ENCODE measurements around the gene GPR89A.
A peak's percentile ranks its signal among the peaks of the same experiment; 100 is the strongest.
"Not testable (repeated sequence)": the region's sequence is repeated elsewhere in the genome, so short reads cannot be mapped to it uniquely, and the experiment has no call there.

GPR89A gene

DNA sequence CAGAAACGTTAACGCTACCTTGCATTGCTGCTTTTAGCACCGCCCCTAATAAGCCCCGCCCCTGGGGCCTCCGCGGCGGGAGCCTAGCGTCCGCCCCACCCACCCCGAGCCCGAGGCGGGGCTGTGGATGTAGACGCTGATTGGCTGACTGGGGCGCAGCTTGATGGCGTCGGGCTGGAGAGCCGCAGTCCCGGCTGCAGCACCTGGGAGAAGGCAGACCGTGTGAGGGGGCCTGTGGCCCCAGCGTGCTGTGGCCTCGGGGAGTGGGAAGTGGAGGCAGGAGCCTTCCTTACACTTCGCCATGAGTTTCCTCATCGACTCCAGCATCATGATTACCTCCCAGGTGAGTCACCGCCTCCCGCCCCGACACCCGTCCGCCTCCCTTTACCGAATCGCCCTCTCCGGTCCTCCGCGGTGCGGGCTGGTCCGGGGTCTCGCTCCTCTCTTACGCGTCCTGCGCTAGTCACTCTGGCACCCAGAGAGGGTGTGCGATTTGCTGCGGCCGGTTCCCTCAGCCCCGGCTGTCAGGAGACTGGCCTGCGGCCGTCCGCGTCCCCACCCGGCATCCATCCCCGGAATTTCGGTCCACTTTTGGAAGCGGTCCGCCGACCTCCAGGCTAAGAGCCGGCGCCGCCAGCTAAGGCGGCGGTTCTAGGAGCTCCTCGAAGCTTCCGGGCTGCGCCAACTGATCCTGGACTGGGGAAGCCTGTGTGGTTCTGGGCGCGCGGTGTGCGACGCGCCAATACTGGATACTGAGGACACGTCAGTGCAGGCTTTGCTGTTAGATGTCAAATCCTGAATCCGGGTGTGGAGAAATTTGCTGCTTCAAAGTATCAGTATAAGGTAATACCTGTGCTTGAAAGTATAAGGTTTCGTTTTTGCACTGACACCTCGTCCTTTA is at the start of gene GPR89A:
TSS of gene GPR89A (plus strand) at position 156 of the 901 bp plus-strand sequence. CDS start at position 302, 146 bp downstream.
- peak; percentile 83 for DNase-seq (ENCODE audit: extremely low spot score)
- TF ChIP-seq L3MBTL2 (conservative IDR thresholded peaks at IDR 0.05), result peak; percentile 44; the same call in 1 of the 2 replicates
- POLR2A ChIA-PET, CTCF ChIA-PET: not testable (repeated sequence)

DNA sequence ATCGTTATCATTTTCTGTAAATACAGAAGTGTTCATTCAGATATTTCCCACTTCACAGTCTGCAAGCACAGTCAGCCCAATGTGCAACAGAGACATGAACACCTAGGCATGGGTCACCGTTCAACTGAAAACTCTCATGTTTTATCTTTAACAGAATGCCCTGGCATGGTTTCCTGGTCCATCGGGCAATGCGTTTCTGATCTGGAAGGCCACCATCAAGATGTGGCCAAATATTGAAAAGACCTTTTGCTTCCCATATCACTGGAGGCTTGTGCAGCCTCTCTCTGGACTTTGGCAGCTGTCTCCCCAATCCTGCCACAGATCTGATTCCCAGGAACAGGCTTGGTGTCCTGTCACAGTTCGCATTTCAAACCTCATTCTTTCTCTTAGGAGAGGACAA is 21.0 kb upstream of the GPR89A start:
- CTCF ChIA-PET; DNase-seq (ENCODE audit: extremely low spot score); POLR2A ChIA-PET: not testable (repeated sequence)

DNA sequence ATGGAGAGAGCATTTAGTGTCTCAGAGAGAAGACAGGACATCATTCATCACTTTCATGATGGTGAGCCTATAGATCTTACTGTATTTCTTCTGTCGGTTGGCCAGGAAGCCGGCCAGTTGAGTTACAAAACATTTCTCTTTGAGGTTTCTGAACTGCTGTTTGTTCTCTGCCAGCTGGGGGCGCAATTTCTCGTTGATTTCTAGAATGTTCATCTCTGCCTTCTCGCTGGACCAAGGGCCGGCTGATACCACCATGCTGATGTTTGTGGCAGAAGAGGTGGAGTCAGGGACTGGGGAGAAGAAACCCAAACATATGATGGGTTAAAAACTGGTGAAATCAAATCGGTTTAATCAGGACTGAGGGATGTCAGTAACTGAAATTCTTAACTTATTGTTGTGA is 17.0 kb upstream of the GPR89A start:
- DNase-seq (ENCODE audit: extremely low spot score); CTCF ChIA-PET; POLR2A ChIA-PET: not testable (repeated sequence)

DNA sequence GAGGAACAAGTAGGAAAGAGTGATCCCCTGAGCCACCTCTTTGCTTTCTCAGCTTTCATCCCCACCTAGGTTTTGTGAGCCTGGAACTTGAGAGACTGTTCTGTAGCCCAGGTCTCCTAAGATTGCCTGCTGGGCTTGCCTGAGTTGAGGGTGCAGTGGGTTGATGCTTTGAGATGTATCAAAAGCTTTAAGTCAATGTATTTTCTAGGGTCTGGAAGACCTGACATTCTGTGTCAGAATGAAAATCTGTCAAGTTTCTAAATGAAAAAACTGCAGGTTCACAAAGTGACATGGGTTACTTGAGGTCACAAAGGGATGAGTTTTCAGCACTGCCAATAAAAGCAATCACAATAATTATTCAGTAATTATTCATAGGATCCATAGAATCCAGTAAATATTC is 15.4 kb upstream of the GPR89A start:
- CTCF ChIA-PET; POLR2A ChIA-PET; DNase-seq (ENCODE audit: extremely low spot score): not testable (repeated sequence)

GRCh38 chr1:145595421-145595820 is 12.4 kb upstream of the GPR89A start:
- CTCF ChIA-PET; DNase-seq (ENCODE audit: extremely low spot score); POLR2A ChIA-PET: not testable (repeated sequence)

- CTCF ChIA-PET; DNase-seq (ENCODE audit: extremely low spot score); POLR2A ChIA-PET: not testable (repeated sequence)
Measured at GRCh38 chr1:145596236-145596635, 11.6 kb upstream of the GPR89A start.

- CTCF ChIA-PET, result interaction anchor here (0.7 kb wide), 1 partner anchor 204 kb away, joined by 7 read pairs; no protein-coding TSS in a partner anchor
- POLR2A ChIA-PET; DNase-seq (ENCODE audit: extremely low spot score): not testable (repeated sequence)
Measured at GRCh38 chr1:145599426-145599825, 8.4 kb upstream of the GPR89A start.

- CTCF ChIA-PET, result no interaction called here
- POLR2A ChIA-PET, result no interaction called here
- TF ChIP-seq ELF4 (IDR thresholded peaks at IDR 0.05), result no peak
- TF ChIP-seq ZNF384 (IDR thresholded peaks at IDR 0.05), result no peak
- no peak for TF ChIP-seq FOXM1 (IDR thresholded peaks at IDR 0.05; ENCODE audit: borderline replicate concordance)
- no peak for TF ChIP-seq FOXK2 (IDR thresholded peaks at IDR 0.05)
- TF ChIP-seq BHLHE40 (IDR thresholded peaks at IDR 0.05; ENCODE audit: borderline replicate concordance), result no peak
- no peak for TF ChIP-seq SP1 (IDR thresholded peaks at IDR 0.05)
- TF ChIP-seq NFRKB (IDR thresholded peaks at IDR 0.05), result no peak
- no peak for TF ChIP-seq TARDBP (IDR thresholded peaks at IDR 0.05)
Measured at GRCh38 chr1:145601593-145601992, 6.2 kb upstream of the GPR89A start.

GRCh38 chr1:145606840-145607239 is 948 bp upstream of the GPR89A start:
- DNase-seq (ENCODE audit: extremely low spot score); CTCF ChIA-PET; POLR2A ChIA-PET: not testable (repeated sequence)

More at GRCh38 chr1:145601593-145601992, 6.2 kb upstream of the GPR89A start:
- DNase-seq (ENCODE audit: extremely low spot score), result no peak

DNA sequence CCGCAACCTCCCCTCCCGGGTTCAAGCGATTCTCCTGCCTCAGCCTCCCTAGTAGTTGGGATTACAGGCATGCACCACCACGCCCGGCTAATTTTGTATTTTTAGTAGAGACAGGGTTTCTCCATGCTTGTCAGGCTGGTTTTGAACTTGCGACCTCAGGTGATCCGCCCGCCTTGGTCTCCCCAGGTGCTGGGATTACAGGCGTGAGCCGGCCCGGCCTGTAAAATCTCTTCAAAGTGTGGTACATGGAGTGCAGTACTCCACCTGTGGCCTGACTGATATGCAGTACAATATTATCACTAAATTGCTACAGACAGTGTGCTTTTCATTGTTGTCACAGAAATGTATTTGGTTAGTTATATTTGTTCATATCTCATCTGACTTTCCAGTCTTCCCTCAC is 499 bp upstream of the GPR89A start:
- POLR2A ChIA-PET; CTCF ChIA-PET; DNase-seq (ENCODE audit: extremely low spot score): not testable (repeated sequence)

GRCh38 chr1:145610744-145611143 is 3.0 kb downstream of the GPR89A start:
- CTCF ChIA-PET; DNase-seq (ENCODE audit: extremely low spot score); POLR2A ChIA-PET: not testable (repeated sequence)

- DNase-seq (ENCODE audit: extremely low spot score); CTCF ChIA-PET; POLR2A ChIA-PET: not testable (repeated sequence)
Measured at GRCh38 chr1:145620073-145620472, 12.3 kb downstream of the GPR89A start.

GRCh38 chr1:145622177-145622576 is 14.4 kb downstream of the GPR89A start:
- CTCF ChIA-PET; POLR2A ChIA-PET; DNase-seq (ENCODE audit: extremely low spot score): not testable (repeated sequence)

- DNase-seq (ENCODE audit: extremely low spot score); CTCF ChIA-PET; POLR2A ChIA-PET: not testable (repeated sequence)
Measured at GRCh38 chr1:145636237-145636636, 28.4 kb downstream of the GPR89A start.

DNA sequence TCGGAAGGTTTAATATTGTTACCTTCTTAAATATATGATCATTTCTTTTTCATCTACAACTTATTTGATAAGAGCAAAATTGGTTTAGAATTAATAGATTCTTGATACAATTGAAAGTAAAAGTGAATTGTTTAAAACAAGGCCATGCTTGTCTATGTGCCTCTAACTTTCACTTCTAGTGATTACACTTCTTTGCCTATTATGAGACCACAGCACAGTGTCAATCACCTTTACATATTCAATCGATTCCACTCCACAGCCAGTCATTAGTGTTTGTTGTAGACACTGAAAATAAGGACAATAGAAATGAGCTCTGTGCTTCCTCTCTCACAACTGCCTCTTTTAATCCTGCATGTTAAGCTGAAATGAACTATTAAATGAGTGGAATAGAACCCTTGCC is 34.1 kb downstream of the GPR89A start:
- CTCF ChIA-PET; DNase-seq (ENCODE audit: extremely low spot score); POLR2A ChIA-PET: not testable (repeated sequence)

GRCh38 chr1:145643990-145644389 is 36.2 kb downstream of the GPR89A start:
- POLR2A ChIA-PET; CTCF ChIA-PET; DNase-seq (ENCODE audit: extremely low spot score): not testable (repeated sequence)

GRCh38 chr1:145656245-145656943 is 48.6 kb downstream of the GPR89A start:
- CTCF ChIA-PET; POLR2A ChIA-PET; DNase-seq (ENCODE audit: extremely low spot score): not testable (repeated sequence)

All from HEK293T (cell line).